HEK293 (cell line): ENCODE results near the gene YJU2.
"Not testable (repeated sequence)": the region's sequence is repeated elsewhere in the genome, so short reads cannot be mapped to it uniquely, and the experiment has no call there.

Source experiments
- CTCF ChIA-PET: fragments of 350-600 bp; formaldehyde crosslinking; extraction: SDS; loops from one replicate; lab custom pipeline; 2021; ENCODE audit warnings: antibody characterized with exemption; lab: Yijun Ruan, JAX
- POLR2A ChIA-PET: fragments of 300-600 bp; formaldehyde crosslinking; extraction: SDS; loops from one replicate; lab custom pipeline; 2020; ENCODE audit warnings: antibody characterized with exemption, inconsistent platforms; lab: Yijun Ruan, JAX
- H3K27ac ChIP-seq: fragments of 200-500 bp; sonication (Bioruptor generic); 2 replicates; pipeline ENCODE4 v1.5.1; 2014; ENCODE audit warnings: low read depth, low read length, control low read depth, inconsistent platforms; ENCODE audit errors: extremely low read depth
- H3K36me3 ChIP-seq, 2 experiments: fragments of 200-500 bp in 1 of 2; sonication (Bioruptor generic) in 1 of 2; 1 replicate in 1 of 2; 2 replicates in 1 of 2; pipeline ENCODE4 v1.5.1; 2014 to 2017; ENCODE audit warnings: inconsistent platforms in 2 of 2, low read length in 2 of 2; ENCODE audit not compliant: control insufficient read depth in 2 of 2, insufficient read depth in 1 of 2
- H3K4me1 ChIP-seq: fragments of 200-500 bp; sonication (Bioruptor generic); 2 replicates; pipeline ENCODE4 v1.5.1; 2014; ENCODE audit warnings: mild to moderate bottlenecking, low read length, inconsistent platforms; ENCODE audit not compliant: control insufficient read depth, insufficient read depth
- H3K4me3 ChIP-seq: 2 replicates; pipeline ENCODE4 v1.5.1; 2011; ENCODE audit warnings: low read depth, mild to moderate bottlenecking, control low read depth, low read length, moderate library complexity
- H3K9me3 ChIP-seq: fragments of 200-500 bp; sonication (Bioruptor generic); 2 replicates; pipeline ENCODE4 v1.5.1; 2014; ENCODE audit warnings: low read depth, low read length, inconsistent platforms; ENCODE audit not compliant: control insufficient read depth, insufficient read depth
- EGR2 ChIP-seq: fragments of 450-650 bp; formaldehyde crosslinking; IDR thresholded peaks from 2 replicates; pipeline ENCODE4 v1.5.1; 2016; ENCODE audit warnings: low read depth, missing biosample characterization, missing genetic modification characterization
- GLI4 ChIP-seq: fragments of 450-650 bp; formaldehyde crosslinking; IDR thresholded peaks from 2 replicates; pipeline ENCODE4 v1.5.1; 2016; ENCODE audit warnings: missing biosample characterization, missing genetic modification characterization
- HOXD13 ChIP-seq: sonication (generic); formaldehyde crosslinking; IDR thresholded peaks from 2 replicates; pipeline ENCODE4 v1.8.0; 2022; ENCODE audit warnings: missing genetic modification reagents, borderline replicate concordance
- SCRT1 ChIP-seq: fragments of 450-650 bp; formaldehyde crosslinking; IDR thresholded peaks from 2 replicates; pipeline ENCODE4 v1.5.1; 2016; ENCODE audit warnings: missing biosample characterization, missing genetic modification characterization, borderline replicate concordance
- TCF7L2 ChIP-seq: IDR thresholded peaks from 2 replicates; pipeline ENCODE4 v1.6.1; 2011; ENCODE audit warnings: low read depth, mild to moderate bottlenecking, inconsistent platforms, low read length, moderate library complexity, borderline replicate concordance
- ZFHX2 ChIP-seq: fragments of 450-650 bp; formaldehyde crosslinking; conservative IDR thresholded peaks from 2 replicates; pipeline ENCODE4 v1.5.1; 2016; ENCODE audit warnings: missing biosample characterization, missing genetic modification characterization
- ZFP37 ChIP-seq: fragments of 450-650 bp; formaldehyde crosslinking; IDR thresholded peaks from 2 replicates; pipeline ENCODE4 v1.5.1; 2016; ENCODE audit warnings: missing biosample characterization, missing genetic modification characterization
- ZIC2 ChIP-seq: fragments of 450-650 bp; formaldehyde crosslinking; IDR thresholded peaks from 2 replicates; pipeline ENCODE4 v1.5.1; 2016; ENCODE audit warnings: missing biosample characterization, missing genetic modification characterization
- ZNF121 ChIP-seq: fragments of 450-650 bp; formaldehyde crosslinking; IDR thresholded peaks from 2 replicates; pipeline ENCODE4 v1.5.1; 2016; ENCODE audit warnings: missing biosample characterization, missing genetic modification characterization
- ZNF292 ChIP-seq: fragments of 450-650 bp; formaldehyde crosslinking; IDR thresholded peaks from 2 replicates; pipeline ENCODE4 v1.5.1; 2016; ENCODE audit warnings: low read depth, missing biosample characterization, missing genetic modification characterization, borderline replicate concordance
- ZNF394 ChIP-seq: fragments of 450-650 bp; formaldehyde crosslinking; IDR thresholded peaks from 2 replicates; pipeline ENCODE4 v1.5.1; 2016; ENCODE audit warnings: missing biosample characterization, missing genetic modification characterization, mild to moderate bottlenecking, moderate library complexity, borderline replicate concordance
- ZNF544 ChIP-seq: fragments of 450-650 bp; formaldehyde crosslinking; IDR thresholded peaks from 2 replicates; pipeline ENCODE4 v1.5.0; 2017; ENCODE audit warnings: missing biosample characterization, missing genetic modification characterization
- ZNF776 ChIP-seq: fragments of 450-650 bp; formaldehyde crosslinking; IDR thresholded peaks from 2 replicates; pipeline ENCODE4 v1.5.0; 2017; ENCODE audit warnings: missing biosample characterization, missing genetic modification characterization, borderline replicate concordance
- ZSCAN30 ChIP-seq: fragments of 450-650 bp; IDR thresholded peaks from 2 replicates; pipeline ENCODE4 v1.5.1; 2018; ENCODE audit warnings: missing biosample characterization, mild to moderate bottlenecking, missing genetic modification characterization, moderate library complexity
- TF ChIP-seq, protein P1 (sequence below): fragments of 450-650 bp; formaldehyde crosslinking; IDR thresholded peaks from 2 replicates; pipeline ENCODE4 v1.5.1; 2016; ENCODE audit warnings: missing biosample characterization, missing genetic modification characterization
- TF ChIP-seq, protein P2 (sequence below): fragments of 450-650 bp; formaldehyde crosslinking; IDR thresholded peaks from 2 replicates; pipeline ENCODE4 v1.5.1; 2016; ENCODE audit warnings: missing biosample characterization, missing genetic modification characterization
- TF ChIP-seq, protein P3 (sequence below): fragments of 450-650 bp; formaldehyde crosslinking; IDR thresholded peaks from 2 replicates; pipeline ENCODE4 v1.5.1; 2016; ENCODE audit warnings: missing biosample characterization, missing genetic modification characterization
- TF ChIP-seq, protein P4 (sequence below): fragments of 450-650 bp; formaldehyde crosslinking; IDR thresholded peaks from 2 replicates; pipeline ENCODE4 v1.5.1; 2016; ENCODE audit warnings: missing biosample characterization, missing genetic modification characterization, low read depth
- TF ChIP-seq, protein P5 (sequence below): fragments of 450-650 bp; formaldehyde crosslinking; IDR thresholded peaks from 2 replicates; pipeline ENCODE4 v1.5.1; 2016; ENCODE audit warnings: missing biosample characterization, missing genetic modification characterization
- TF ChIP-seq, protein P6 (sequence below): fragments of 450-650 bp; formaldehyde crosslinking; IDR thresholded peaks from 2 replicates; pipeline ENCODE4 v1.5.1; 2017; ENCODE audit warnings: missing biosample characterization, missing genetic modification characterization

YJU2 gene

DNA sequence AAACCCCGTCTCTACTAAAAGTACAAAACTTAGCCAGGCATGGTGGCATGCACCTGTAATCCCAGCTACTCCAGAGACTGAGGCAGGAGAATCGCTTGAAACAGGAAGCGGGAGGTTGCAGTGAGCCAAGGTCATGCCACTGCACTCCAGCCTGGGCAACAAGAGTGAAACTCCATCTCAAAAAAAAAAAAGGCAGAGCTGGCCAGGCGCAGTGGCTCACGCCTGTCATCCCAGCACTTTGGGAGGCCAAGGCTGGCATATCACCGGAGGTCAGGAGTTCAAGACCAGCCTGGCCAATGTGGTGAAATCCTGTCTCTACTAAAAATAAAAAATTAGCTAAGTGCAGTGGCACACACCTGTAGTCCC, 27.4 kb downstream of the YJU2 start:
- peak; percentile 34; the same call in 1 of the 2 replicates for TF ChIP-seq ZNF394 (tag by site-specific recombination)
- ChIA-PET CTCF (interaction anchor here (0.5 to 1.0 kb wide), 2 partner anchors 78 to 400 kb away, joined by 3 to 4 read pairs; no protein-coding TSS in a partner anchor), POLR2A (interaction anchor here (1.0 kb wide), 1 partner anchor 69 kb away, joined by 3 read pairs; the partner anchor contains the start of gene MPND)
- H3K27ac ChIP-seq, H3K4me3 ChIP-seq, H3K36me3 ChIP-seq, H3K4me1 ChIP-seq, H3K9me3 ChIP-seq: not testable (repeated sequence)

DNA sequence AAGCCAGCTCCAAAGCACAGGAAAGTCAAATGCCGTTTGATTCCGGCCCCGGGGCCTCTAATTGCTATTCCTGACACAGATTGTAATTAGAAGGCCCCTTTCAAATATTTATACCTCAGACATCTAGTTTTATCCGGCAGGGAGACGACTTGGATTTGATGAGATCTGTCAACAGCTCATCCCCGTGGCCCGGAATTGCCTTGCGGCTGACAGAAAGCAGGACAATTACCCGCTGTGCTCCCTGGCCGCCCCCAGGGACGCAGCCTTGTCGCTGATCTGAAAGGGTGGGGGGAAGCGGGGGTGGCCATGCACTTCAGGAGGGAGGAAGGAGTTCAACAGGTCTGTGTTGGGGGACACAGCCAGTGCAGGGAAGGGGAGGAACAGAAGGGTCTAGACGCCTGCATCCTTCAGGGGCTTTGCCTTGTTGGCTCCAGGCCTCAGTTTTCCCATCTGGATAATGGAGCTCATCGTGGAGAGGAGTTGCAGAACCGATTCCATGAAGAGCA, 30.4 kb downstream of the YJU2 start:
- CTCF ChIA-PET: interaction anchor here (0.6 to 1.7 kb wide), 3 partner anchors 9 to 611 kb away, joined by 3 to 12 read pairs (median 8); no protein-coding TSS in a partner anchor
- no peak overlapping the region for H3K27ac ChIP-seq
- POLR2A ChIA-PET: interaction anchor here (0.6 to 2.7 kb wide), 3 partner anchors 42 to 170 kb away, joined by 4 to 9 read pairs (median 5); partner anchors contain the start of gene MPND
- TF ChIP-seq ZFHX2 (tag by site-specific recombination) (0 out of 2 replicates have a peak, but pooled peaks have one; percentile 20), HOXD13 (CRISPR knock-in tag) (no peak), ZNF776 (tag by site-specific recombination) (no peak), ZNF544 (no peak), EGR2 (tag by site-specific recombination) (0 out of 2 replicates have a peak, but pooled peaks have one; percentile 17), ZFP37 (tag by site-specific recombination) (no peak), TCF7L2 (no peak), ZSCAN30 (tag by site-specific recombination) (no peak), ZIC2 (tag by site-specific recombination) (no peak), ZNF292 (tag by site-specific recombination) (no peak), SCRT1 (tag by site-specific recombination) (peak; percentile 56; the same call in 1 of the 2 replicates), GLI4 (tag by site-specific recombination) (no peak), ZNF121 (no peak)
- TF ChIP-seq, protein P1, sequence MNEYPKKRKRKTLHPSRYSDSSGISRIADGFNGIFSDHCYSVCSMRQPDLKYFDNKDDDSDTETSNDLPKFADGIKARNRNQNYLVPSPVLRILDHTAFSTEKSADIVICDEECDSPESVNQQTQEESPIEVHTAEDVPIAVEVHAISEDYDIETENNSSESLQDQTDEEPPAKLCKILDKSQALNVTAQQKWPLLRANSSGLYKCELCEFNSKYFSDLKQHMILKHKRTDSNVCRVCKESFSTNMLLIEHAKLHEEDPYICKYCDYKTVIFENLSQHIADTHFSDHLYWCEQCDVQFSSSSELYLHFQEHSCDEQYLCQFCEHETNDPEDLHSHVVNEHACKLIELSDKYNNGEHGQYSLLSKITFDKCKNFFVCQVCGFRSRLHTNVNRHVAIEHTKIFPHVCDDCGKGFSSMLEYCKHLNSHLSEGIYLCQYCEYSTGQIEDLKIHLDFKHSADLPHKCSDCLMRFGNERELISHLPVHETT (tag by site-specific recombination): peak; percentile 70
- TF ChIP-seq, protein P2, sequence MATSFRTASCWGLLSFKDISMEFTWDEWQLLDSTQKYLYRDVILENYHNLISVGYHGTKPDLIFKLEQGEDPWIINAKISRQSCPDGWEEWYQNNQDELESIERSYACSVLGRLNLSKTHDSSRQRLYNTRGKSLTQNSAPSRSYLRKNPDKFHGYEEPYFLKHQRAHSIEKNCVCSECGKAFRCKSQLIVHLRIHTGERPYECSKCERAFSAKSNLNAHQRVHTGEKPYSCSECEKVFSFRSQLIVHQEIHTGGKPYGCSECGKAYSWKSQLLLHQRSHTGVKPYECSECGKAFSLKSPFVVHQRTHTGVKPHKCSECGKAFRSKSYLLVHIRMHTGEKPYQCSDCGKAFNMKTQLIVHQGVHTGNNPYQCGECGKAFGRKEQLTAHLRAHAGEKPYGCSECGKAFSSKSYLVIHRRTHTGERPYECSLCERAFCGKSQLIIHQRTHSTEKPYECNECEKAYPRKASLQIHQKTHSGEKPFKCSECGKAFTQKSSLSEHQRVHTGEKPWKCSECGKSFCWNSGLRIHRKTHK (tag by site-specific recombination): no peak
- TF ChIP-seq, protein P3, sequence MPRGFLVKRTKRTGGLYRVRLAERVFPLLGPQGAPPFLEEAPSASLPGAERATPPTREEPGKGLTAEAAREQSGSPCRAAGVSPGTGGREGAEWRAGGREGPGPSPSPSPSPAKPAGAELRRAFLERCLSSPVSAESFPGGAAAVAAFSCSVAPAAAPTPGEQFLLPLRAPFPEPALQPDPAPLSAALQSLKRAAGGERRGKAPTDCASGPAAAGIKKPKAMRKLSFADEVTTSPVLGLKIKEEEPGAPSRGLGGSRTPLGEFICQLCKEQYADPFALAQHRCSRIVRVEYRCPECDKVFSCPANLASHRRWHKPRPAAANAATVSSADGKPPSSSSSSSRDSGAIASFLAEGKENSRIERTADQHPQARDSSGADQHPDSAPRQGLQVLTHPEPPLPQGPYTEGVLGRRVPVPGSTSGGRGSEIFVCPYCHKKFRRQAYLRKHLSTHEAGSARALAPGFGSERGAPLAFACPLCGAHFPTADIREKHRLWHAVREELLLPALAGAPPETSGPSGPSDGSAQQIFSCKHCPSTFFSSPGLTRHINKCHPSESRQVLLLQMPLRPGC (tag by site-specific recombination): no peak
- TF ChIP-seq, protein P4, sequence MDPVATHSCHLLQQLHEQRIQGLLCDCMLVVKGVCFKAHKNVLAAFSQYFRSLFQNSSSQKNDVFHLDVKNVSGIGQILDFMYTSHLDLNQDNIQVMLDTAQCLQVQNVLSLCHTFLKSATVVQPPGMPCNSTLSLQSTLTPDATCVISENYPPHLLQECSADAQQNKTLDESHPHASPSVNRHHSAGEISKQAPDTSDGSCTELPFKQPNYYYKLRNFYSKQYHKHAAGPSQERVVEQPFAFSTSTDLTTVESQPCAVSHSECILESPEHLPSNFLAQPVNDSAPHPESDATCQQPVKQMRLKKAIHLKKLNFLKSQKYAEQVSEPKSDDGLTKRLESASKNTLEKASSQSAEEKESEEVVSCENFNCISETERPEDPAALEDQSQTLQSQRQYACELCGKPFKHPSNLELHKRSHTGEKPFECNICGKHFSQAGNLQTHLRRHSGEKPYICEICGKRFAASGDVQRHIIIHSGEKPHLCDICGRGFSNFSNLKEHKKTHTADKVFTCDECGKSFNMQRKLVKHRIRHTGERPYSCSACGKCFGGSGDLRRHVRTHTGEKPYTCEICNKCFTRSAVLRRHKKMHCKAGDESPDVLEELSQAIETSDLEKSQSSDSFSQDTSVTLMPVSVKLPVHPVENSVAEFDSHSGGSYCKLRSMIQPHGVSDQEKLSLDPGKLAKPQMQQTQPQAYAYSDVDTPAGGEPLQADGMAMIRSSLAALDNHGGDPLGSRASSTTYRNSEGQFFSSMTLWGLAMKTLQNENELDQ (tag by site-specific recombination): no peak
- TF ChIP-seq, protein P5, sequence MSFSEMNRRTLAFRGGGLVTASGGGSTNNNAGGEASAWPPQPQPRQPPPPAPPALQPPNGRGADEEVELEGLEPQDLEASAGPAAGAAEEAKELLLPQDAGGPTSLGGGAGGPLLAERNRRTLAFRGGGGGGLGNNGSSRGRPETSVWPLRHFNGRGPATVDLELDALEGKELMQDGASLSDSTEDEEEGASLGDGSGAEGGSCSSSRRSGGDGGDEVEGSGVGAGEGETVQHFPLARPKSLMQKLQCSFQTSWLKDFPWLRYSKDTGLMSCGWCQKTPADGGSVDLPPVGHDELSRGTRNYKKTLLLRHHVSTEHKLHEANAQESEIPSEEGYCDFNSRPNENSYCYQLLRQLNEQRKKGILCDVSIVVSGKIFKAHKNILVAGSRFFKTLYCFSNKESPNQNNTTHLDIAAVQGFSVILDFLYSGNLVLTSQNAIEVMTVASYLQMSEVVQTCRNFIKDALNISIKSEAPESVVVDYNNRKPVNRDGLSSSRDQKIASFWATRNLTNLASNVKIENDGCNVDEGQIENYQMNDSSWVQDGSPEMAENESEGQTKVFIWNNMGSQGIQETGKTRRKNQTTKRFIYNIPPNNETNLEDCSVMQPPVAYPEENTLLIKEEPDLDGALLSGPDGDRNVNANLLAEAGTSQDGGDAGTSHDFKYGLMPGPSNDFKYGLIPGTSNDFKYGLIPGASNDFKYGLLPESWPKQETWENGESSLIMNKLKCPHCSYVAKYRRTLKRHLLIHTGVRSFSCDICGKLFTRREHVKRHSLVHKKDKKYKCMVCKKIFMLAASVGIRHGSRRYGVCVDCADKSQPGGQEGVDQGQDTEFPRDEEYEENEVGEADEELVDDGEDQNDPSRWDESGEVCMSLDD (tag by site-specific recombination): no peak
- TF ChIP-seq, protein P6, sequence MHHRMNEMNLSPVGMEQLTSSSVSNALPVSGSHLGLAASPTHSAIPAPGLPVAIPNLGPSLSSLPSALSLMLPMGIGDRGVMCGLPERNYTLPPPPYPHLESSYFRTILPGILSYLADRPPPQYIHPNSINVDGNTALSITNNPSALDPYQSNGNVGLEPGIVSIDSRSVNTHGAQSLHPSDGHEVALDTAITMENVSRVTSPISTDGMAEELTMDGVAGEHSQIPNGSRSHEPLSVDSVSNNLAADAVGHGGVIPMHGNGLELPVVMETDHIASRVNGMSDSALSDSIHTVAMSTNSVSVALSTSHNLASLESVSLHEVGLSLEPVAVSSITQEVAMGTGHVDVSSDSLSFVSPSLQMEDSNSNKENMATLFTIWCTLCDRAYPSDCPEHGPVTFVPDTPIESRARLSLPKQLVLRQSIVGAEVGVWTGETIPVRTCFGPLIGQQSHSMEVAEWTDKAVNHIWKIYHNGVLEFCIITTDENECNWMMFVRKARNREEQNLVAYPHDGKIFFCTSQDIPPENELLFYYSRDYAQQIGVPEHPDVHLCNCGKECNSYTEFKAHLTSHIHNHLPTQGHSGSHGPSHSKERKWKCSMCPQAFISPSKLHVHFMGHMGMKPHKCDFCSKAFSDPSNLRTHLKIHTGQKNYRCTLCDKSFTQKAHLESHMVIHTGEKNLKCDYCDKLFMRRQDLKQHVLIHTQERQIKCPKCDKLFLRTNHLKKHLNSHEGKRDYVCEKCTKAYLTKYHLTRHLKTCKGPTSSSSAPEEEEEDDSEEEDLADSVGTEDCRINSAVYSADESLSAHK (tag by site-specific recombination): no peak

More for the DNA sequence above, 30.4 kb downstream of the YJU2 start:
- H3K4me3 ChIP-seq: no peak overlapping the region
- H3K9me3 ChIP-seq: no peaks in the 10 kb centered on the region
- H3K36me3 ChIP-seq: no peaks in the 10 kb centered on the region
- no peaks in the 10 kb centered on the region; the same call in 1 of the 2 replicates for H3K4me1 ChIP-seq
